GM23338 (cell line): ENCODE data around the gene TRIM68.

Experiments
- EZH2 ChIP-seq: fragments of 200-600 bp; sonication (generic); IDR thresholded peaks from one replicate; pipeline ENCODE4 v1.8.0; 2017; ENCODE audit warnings: antibody characterized with exemption, mild to moderate bottlenecking, low read depth; ENCODE audit not compliant: unreplicated experiment
- EZH2phosphoT487 ChIP-seq: fragments of 200-600 bp; sonication (generic); IDR thresholded peaks from one replicate; pipeline ENCODE4 v1.8.1; 2018; ENCODE audit warnings: antibody characterized with exemption; ENCODE audit not compliant: unreplicated experiment
- JUNB ChIP-seq: IDR thresholded peaks from one replicate; pipeline ENCODE4 v1.6.1; 2016; ENCODE audit warnings: antibody characterized with exemption; ENCODE audit not compliant: unreplicated experiment
- ZNF114 ChIP-seq: fragments of 250-450 bp; sonication (Bioruptor Pico); IDR thresholded peaks from 2 replicates; pipeline ENCODE4 v1.5.0; 2020; ENCODE audit warnings: mild to moderate bottlenecking, moderate library complexity
- ZNF331 ChIP-seq: fragments of 250-450 bp; sonication (Bioruptor Pico); IDR thresholded peaks from 2 replicates; pipeline ENCODE4 v1.5.0; 2020; ENCODE audit warnings: low read depth, mild to moderate bottlenecking, moderate library complexity
- TF ChIP-seq, protein P1 (sequence below), 2 experiments: fragments of 200-600 bp in 1 of 2; sonication (generic) in 1 of 2; conservative IDR thresholded peaks; 2 replicates each; pipeline versions ENCODE4 v1.5.1 to v1.6.1; 2016 to 2017; ENCODE audit warnings: antibody characterized with exemption in 2 of 2, low read depth in 2 of 2, mild to moderate bottlenecking in 2 of 2, moderate library complexity in 1 of 2
- TF ChIP-seq, protein P2 (sequence below): IDR thresholded peaks from one replicate; pipeline ENCODE4 v1.6.1; 2018; ENCODE audit warnings: antibody characterized with exemption; ENCODE audit not compliant: unreplicated experiment

DNA sequence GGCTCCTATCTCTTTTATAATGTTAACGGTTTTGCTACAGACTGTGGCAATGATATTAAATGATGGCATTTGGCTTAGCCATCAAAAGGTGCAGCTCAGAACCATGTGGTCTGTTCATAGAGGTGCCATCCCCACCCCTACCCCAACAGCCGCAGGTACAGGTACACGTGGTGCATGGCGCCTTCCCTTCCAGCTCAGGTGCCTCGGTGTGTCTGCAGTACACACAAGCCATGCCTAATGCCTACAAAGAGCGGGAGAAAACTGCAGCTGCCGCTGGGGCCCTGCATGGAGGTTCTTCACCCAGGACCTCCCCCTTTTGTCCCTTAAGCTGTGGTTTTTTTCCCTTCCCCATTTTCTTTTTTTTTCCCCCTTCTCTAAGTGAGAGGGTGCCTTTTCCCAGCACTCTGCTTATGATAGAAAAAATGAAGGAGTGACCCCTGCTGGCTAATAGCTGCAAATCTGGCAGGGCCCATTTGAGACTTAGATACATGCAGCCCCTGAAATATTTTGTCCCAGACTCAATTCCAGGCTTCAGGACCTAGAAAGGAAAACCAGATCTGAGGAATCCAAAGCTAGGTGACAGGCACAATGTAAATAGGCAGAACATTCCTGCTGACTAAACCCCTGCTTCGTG, 56.6 kb downstream of the TRIM68 start:
- TF ChIP-seq ZNF114 (CRISPR knock-in tag), result no peak
- TF ChIP-seq, protein P1, sequence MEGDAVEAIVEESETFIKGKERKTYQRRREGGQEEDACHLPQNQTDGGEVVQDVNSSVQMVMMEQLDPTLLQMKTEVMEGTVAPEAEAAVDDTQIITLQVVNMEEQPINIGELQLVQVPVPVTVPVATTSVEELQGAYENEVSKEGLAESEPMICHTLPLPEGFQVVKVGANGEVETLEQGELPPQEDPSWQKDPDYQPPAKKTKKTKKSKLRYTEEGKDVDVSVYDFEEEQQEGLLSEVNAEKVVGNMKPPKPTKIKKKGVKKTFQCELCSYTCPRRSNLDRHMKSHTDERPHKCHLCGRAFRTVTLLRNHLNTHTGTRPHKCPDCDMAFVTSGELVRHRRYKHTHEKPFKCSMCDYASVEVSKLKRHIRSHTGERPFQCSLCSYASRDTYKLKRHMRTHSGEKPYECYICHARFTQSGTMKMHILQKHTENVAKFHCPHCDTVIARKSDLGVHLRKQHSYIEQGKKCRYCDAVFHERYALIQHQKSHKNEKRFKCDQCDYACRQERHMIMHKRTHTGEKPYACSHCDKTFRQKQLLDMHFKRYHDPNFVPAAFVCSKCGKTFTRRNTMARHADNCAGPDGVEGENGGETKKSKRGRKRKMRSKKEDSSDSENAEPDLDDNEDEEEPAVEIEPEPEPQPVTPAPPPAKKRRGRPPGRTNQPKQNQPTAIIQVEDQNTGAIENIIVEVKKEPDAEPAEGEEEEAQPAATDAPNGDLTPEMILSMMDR (conservative IDR thresholded peaks at IDR 0.05; ENCODE audit: low read depth in 2 of 2), result peak; percentile 55 to 64
- no peak for TF ChIP-seq ZNF331 (CRISPR knock-in tag)
- no peak for TF ChIP-seq JUNB
- no peak for TF ChIP-seq EZH2phosphoT487
- no peak for TF ChIP-seq EZH2
- TF ChIP-seq, protein P2, sequence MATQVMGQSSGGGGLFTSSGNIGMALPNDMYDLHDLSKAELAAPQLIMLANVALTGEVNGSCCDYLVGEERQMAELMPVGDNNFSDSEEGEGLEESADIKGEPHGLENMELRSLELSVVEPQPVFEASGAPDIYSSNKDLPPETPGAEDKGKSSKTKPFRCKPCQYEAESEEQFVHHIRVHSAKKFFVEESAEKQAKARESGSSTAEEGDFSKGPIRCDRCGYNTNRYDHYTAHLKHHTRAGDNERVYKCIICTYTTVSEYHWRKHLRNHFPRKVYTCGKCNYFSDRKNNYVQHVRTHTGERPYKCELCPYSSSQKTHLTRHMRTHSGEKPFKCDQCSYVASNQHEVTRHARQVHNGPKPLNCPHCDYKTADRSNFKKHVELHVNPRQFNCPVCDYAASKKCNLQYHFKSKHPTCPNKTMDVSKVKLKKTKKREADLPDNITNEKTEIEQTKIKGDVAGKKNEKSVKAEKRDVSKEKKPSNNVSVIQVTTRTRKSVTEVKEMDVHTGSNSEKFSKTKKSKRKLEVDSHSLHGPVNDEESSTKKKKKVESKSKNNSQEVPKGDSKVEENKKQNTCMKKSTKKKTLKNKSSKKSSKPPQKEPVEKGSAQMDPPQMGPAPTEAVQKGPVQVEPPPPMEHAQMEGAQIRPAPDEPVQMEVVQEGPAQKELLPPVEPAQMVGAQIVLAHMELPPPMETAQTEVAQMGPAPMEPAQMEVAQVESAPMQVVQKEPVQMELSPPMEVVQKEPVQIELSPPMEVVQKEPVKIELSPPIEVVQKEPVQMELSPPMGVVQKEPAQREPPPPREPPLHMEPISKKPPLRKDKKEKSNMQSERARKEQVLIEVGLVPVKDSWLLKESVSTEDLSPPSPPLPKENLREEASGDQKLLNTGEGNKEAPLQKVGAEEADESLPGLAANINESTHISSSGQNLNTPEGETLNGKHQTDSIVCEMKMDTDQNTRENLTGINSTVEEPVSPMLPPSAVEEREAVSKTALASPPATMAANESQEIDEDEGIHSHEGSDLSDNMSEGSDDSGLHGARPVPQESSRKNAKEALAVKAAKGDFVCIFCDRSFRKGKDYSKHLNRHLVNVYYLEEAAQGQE, result no peak
